ENCODE data around the gene RIPK3. TPM values are rescaled to one million over a fixed set of nuclear protein-coding genes. Genes with fewer than 3 reads are reported as not detected.

The RIPK3 gene
- total RNA-seq, 2 experiments from 2014 or later, result 8.1 to 14.5 TPM

- ChIA-PET POLR2A (interaction anchor here (0.6 to 1.4 kb wide), 4 partner anchors 8 to 321 kb away, joined by 3 to 4 read pairs (median 3); partner anchors contain the start of genes DHRS1 and NOP9), CTCF (ENCODE audit: unreplicated experiment) (interaction anchor here (0.5 to 3.1 kb wide), 9 partner anchors 15 to 135 kb away, joined by 3 to 17 read pairs (median 3); partner anchors contain the start of genes RABGGTA and TINF2)
- Histone ChIP-seq H3K4me3 (ENCODE audit: low read depth, low read length, poor library complexity, severe bottlenecking) (no peak within 1 kb of the TSS), H2AFZ (ENCODE audit: low read length) (no peak within 1 kb of the TSS), H3K4me2 (ENCODE audit: low read length) (no peak within 1 kb of the TSS), H3K27ac (ENCODE audit: low read depth, low read length, poor library complexity, severe bottlenecking) (no peak within 1 kb of the TSS), H4K20me1 (ENCODE audit: insufficient read depth, low read length) (no peaks in the 10 kb centered on the region), H3K4me1 (ENCODE audit: insufficient read depth, low read length, poor library complexity, severe bottlenecking) (peaks cover 24% of the 10 kb centered on the region), H3K9me2 (ENCODE audit: insufficient read depth, low read length) (no peaks in the 10 kb centered on the region), H3K36me3 (ENCODE audit: insufficient read depth, low read length) (peaks cover 94% of the 10 kb centered on the region), H3K9me3 (ENCODE audit: low read length) (no peaks in the 10 kb centered on the region), H3K79me2 (ENCODE audit: insufficient read depth, low read depth, low read length) (no peaks in the 10 kb centered on the region)
- BruUV-seq (replicated peaks), result no TSS peak
- peak; percentile 98 for TF ChIP-seq CTCF (conservative IDR thresholded peaks at IDR 0.05; ENCODE audit: low read length)
- no peak for TF ChIP-seq EZH2phosphoT487 (IDR thresholded peaks at IDR 0.05; ENCODE audit: borderline replicate concordance, low read depth, low read length)
- intact Hi-C loops (cut with micrococcal nuclease; ENCODE audit: unreplicated experiment), result no loop called here
- peak; percentile 67 for DNase-seq (ENCODE audit: low spot score)
Measured at GRCh38 chr14:24307575-24308341, 32.0 kb downstream of the RIPK3 start, which contains the start of gene CIDEB. Gene CIDEB, minus strand, starts transcription at chr14:24307977. Its CDS starts 119 bp downstream, at chr14:24307858.

DNA sequence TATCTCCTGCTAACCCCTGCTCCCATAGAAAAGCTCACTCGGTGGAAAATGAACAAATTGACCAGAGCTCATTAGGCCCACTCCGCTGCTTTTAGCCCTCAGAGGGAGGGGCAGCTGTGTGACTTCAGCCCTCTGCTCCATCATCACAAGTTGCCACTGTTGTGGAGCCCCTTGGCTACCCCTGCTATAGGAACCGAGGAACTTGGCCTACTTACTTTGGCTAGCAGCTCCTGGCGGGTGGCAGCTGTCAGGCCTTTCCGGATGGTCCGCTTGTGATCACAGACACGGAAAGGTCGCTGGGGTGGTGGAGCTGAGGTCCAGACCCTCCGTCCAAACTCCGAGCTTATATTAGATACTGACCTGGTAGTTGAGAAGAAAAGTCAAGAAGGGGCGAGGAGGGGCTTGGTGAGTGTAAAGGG is 32.6 kb downstream of the RIPK3 start:
- POLR2A ChIA-PET, result interaction anchor here (1.4 kb wide), 1 partner anchor 8 kb away, joined by 3 read pairs; the partner anchor contains the start of genes DHRS1 and NOP9
- no peaks in the 10 kb centered on the region for H4K20me1 ChIP-seq (ENCODE audit: insufficient read depth, low read length)
- no peak overlapping the region for H2AFZ ChIP-seq (ENCODE audit: low read length)
- H3K4me3 ChIP-seq (ENCODE audit: low read depth, low read length, poor library complexity, severe bottlenecking), result no peak overlapping the region
- H3K79me2 ChIP-seq (ENCODE audit: insufficient read depth, low read depth, low read length), result no peaks in the 10 kb centered on the region
- CTCF ChIA-PET (ENCODE audit: unreplicated experiment), result interaction anchor here (0.5 to 3.1 kb wide), 4 partner anchors 62 to 125 kb away, joined by 3 to 17 read pairs (median 7); partner anchors contain the start of gene TINF2
- H3K27ac ChIP-seq (ENCODE audit: low read depth, low read length, poor library complexity, severe bottlenecking), result no peak overlapping the region
- peaks cover 97% of the 10 kb centered on the region for H3K36me3 ChIP-seq (ENCODE audit: insufficient read depth, low read length)
- intact Hi-C loops (cut with micrococcal nuclease; ENCODE audit: unreplicated experiment), result no loop called here
- H3K9me2 ChIP-seq (ENCODE audit: insufficient read depth, low read length), result no peaks in the 10 kb centered on the region
- no peak for TF ChIP-seq CTCF (conservative IDR thresholded peaks at IDR 0.05; ENCODE audit: low read length)
- no peak for TF ChIP-seq EZH2phosphoT487 (IDR thresholded peaks at IDR 0.05; ENCODE audit: borderline replicate concordance, low read depth, low read length)
- H3K4me1 ChIP-seq (ENCODE audit: insufficient read depth, low read length, poor library complexity, severe bottlenecking), result peaks cover 18% of the 10 kb centered on the region
- DNase-seq (ENCODE audit: low spot score), result no peak
- TSS peak; percentile 43 for BruUV-seq (replicated peaks)
- no peak overlapping the region for H3K4me2 ChIP-seq (ENCODE audit: low read length)
- H3K9me3 ChIP-seq (ENCODE audit: low read length), result no peaks in the 10 kb centered on the region

DNA sequence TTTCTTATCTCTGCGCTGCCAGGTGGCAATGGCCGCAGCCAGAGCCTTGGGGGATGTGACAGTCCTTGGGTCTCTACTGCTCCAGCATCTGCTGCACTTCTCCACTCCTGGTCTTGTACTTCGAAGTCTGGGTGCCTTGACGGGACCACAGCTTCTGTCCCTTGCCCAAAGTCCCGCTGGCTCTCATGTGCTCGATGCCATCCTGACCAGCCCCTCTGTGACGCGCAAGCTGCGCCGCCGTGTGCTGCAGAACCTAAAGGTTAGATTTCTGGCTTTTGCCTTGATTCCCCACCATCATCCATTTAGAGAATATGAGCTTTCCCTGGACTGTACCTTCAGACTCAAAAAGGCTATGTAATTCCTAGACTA is 35.8 kb downstream of the RIPK3 start:
- Histone ChIP-seq H4K20me1 (ENCODE audit: insufficient read depth, low read length) (peaks cover 11% of the 10 kb centered on the region; the same call in 1 of the 2 replicates), H3K4me2 (ENCODE audit: low read length) (no peak overlapping the region), H2AFZ (ENCODE audit: low read length) (no peak overlapping the region), H3K27ac (ENCODE audit: low read depth, low read length, poor library complexity, severe bottlenecking) (no peak overlapping the region), H3K36me3 (ENCODE audit: insufficient read depth, low read length) (peaks cover 81% of the 10 kb centered on the region), H3K9me2 (ENCODE audit: insufficient read depth, low read length) (no peaks in the 10 kb centered on the region), H3K4me1 (ENCODE audit: insufficient read depth, low read length, poor library complexity, severe bottlenecking) (peaks cover 15% of the 10 kb centered on the region), H3K9me3 (ENCODE audit: low read length) (no peaks in the 10 kb centered on the region), H3K4me3 (ENCODE audit: low read depth, low read length, poor library complexity, severe bottlenecking) (no peak overlapping the region), H3K79me2 (ENCODE audit: insufficient read depth, low read depth, low read length) (peaks cover 23% of the 10 kb centered on the region)
- intact Hi-C loops (cut with micrococcal nuclease; ENCODE audit: unreplicated experiment), result no loop called here
- TF ChIP-seq CTCF (conservative IDR thresholded peaks at IDR 0.05; ENCODE audit: low read length) (no peak), EZH2phosphoT487 (IDR thresholded peaks at IDR 0.05; ENCODE audit: borderline replicate concordance, low read depth, low read length) (no peak)
- POLR2A ChIA-PET, result no interaction called here
- CTCF ChIA-PET (ENCODE audit: unreplicated experiment), result interaction anchor here (1.0 to 1.7 kb wide), 2 partner anchors 21 to 36 kb away, joined by 3 read pairs; partner anchors contain the start of gene RIPK3
- no TSS peak for BruUV-seq (replicated peaks)
- DNase-seq (ENCODE audit: low spot score), result no peak
